ENCODE measurements around the gene CCK.

- TF ChIP-seq CTCF (conservative IDR thresholded peaks at IDR 0.05) (no peak), ZFX (IDR thresholded peaks at IDR 0.05) (no peak)
Observed at GRCh38 chr3:42264399-42265058, 1.5 kb downstream of the CCK start.

All from C4-2B (cell line).